DOHH2 (cell line): Measurements from ENCODE around the gene CDK14.

Experiments used
- EZH2phosphoT487 ChIP-seq: fragments of 200-600 bp; sonication (generic); IDR thresholded peaks from 2 replicates; pipeline ENCODE4 v1.6.1; 2017; ENCODE audit warnings: borderline replicate concordance, mild to moderate bottlenecking, antibody characterized with exemption, low read length, moderate library complexity, mixed read lengths
- TF ChIP-seq, protein P1 (sequence below): fragments of 200-600 bp; sonication (generic); IDR thresholded peaks from one replicate; pipeline ENCODE4 v1.5.1; 2014; ENCODE audit warnings: antibody characterized with exemption, mild to moderate bottlenecking, low read depth, low read length; ENCODE audit not compliant: poor library complexity, severe bottlenecking

DNA sequence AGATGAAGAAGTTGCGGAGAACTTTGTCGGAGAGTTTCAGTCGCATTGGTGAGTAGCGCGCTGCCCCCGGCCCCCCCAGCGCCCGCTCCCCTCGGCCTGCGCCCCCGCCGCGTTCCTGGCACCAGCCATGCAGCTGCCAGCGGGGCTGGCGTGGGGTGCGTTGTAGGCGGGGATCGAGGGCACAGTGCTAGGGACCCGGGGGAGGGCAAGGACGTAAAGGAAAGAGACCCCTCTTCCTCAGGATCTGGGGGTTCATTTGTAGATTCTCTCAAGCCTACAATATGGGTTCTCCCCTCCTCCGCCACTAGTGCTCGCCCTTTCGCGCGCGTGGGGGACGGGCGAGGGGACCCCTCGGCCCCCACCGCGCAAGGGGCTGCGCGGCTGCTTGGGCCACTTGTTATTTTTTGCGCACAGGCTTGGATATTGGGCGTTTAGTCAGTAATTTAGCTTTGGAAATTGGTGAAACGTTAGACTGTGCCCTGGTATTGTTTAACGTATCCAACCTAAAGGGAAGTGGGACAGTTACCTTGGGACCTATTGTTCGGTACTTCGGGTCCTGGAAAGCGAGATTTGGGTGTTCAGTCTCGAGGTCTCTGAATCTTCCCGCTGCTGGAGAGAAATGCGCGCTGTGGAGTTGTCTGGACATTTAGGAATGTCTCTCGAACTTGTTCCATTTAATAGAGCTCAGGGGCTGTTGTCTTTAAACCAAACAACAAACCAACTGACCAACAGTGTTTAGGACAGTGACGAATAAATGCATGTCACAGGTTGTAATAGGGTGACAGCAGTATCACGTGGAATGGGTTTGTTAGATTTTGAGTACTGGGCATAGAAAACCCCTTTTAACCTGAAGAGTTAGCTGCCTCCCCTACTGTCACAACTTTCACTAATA is 796 bp downstream of the CDK14 start:
- TF ChIP-seq, protein P1, sequence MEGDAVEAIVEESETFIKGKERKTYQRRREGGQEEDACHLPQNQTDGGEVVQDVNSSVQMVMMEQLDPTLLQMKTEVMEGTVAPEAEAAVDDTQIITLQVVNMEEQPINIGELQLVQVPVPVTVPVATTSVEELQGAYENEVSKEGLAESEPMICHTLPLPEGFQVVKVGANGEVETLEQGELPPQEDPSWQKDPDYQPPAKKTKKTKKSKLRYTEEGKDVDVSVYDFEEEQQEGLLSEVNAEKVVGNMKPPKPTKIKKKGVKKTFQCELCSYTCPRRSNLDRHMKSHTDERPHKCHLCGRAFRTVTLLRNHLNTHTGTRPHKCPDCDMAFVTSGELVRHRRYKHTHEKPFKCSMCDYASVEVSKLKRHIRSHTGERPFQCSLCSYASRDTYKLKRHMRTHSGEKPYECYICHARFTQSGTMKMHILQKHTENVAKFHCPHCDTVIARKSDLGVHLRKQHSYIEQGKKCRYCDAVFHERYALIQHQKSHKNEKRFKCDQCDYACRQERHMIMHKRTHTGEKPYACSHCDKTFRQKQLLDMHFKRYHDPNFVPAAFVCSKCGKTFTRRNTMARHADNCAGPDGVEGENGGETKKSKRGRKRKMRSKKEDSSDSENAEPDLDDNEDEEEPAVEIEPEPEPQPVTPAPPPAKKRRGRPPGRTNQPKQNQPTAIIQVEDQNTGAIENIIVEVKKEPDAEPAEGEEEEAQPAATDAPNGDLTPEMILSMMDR: peak; percentile 30
- TF ChIP-seq EZH2phosphoT487: no peak
